H9 (cell line): ENCODE measurements around the gene CTDSPL2. TPM values are rescaled to one million over a fixed set of nuclear protein-coding genes. Genes with fewer than 3 reads are reported as not detected.

Experiments
- DNase-seq: peaks from one replicate; pipeline ENCODE4 v3.0.0-alpha.2; 2017
- H2AFZ ChIP-seq: one replicate; pipeline ENCODE4 v1.6.1; 2013; ENCODE audit warnings: mild to moderate bottlenecking, low read length, control low read depth, moderate library complexity
- H2AK5ac ChIP-seq: 2 replicates; pipeline ENCODE4 v1.6.1; 2013; ENCODE audit warnings: low read length, control low read depth, mixed read lengths; ENCODE audit not compliant: insufficient read length
- H2BK120ac ChIP-seq: one replicate; pipeline ENCODE4 v1.6.1; 2013; ENCODE audit warnings: low read depth, mild to moderate bottlenecking, low read length, control low read depth, inconsistent platforms; ENCODE audit not compliant: poor library complexity, severe bottlenecking
- H2BK12ac ChIP-seq: 2 replicates; pipeline ENCODE4 v1.6.1; 2013; ENCODE audit warnings: low read length, control low read depth, mixed read lengths, low read depth; ENCODE audit not compliant: insufficient read length
- H2BK15ac ChIP-seq: 2 replicates; pipeline ENCODE4 v1.6.1; 2013; ENCODE audit warnings: low read depth, low read length, control low read depth
- H2BK20ac ChIP-seq: one replicate; pipeline ENCODE4 v1.6.1; 2013; ENCODE audit warnings: low read depth, mild to moderate bottlenecking, low read length, control low read depth, inconsistent platforms; ENCODE audit not compliant: poor library complexity, severe bottlenecking
- H2BK5ac ChIP-seq: 2 replicates; pipeline ENCODE4 v1.6.1; 2013; ENCODE audit warnings: low read length, control low read depth, mixed read lengths; ENCODE audit not compliant: insufficient read length
- H3K14ac ChIP-seq: 2 replicates; pipeline ENCODE4 v1.6.1; 2013; ENCODE audit warnings: low read length, control low read depth; ENCODE audit not compliant: insufficient read depth
- H3K18ac ChIP-seq: 2 replicates; pipeline ENCODE4 v1.6.1; 2013; ENCODE audit warnings: low read depth, mild to moderate bottlenecking, mixed read lengths, low read length, control low read depth; ENCODE audit not compliant: insufficient read length
- H3K23ac ChIP-seq: 2 replicates; pipeline ENCODE4 v1.6.1; 2013; ENCODE audit warnings: low read length, control low read depth, mixed read lengths, low read depth; ENCODE audit not compliant: insufficient read length
- H3K23me2 ChIP-seq: 2 replicates; pipeline ENCODE4 v1.6.1; 2013; ENCODE audit warnings: low read depth, mild to moderate bottlenecking, mixed read lengths, low read length, control low read depth; ENCODE audit not compliant: insufficient read length, poor library complexity, severe bottlenecking
- H3K27ac ChIP-seq: 2 replicates; pipeline ENCODE4 v1.5.1; 2013; ENCODE audit warnings: low read length, control low read depth, mixed read lengths, low read depth; ENCODE audit not compliant: insufficient read length
- H3K27me3 ChIP-seq: 2 replicates; pipeline ENCODE4 v1.6.1; 2013; ENCODE audit warnings: low read length, control low read depth, inconsistent platforms; ENCODE audit not compliant: insufficient read depth
- H3K4ac ChIP-seq: 2 replicates; pipeline ENCODE4 v1.6.1; 2013; ENCODE audit warnings: low read depth, mild to moderate bottlenecking, control low read depth, inconsistent platforms, low read length, moderate library complexity
- H3K4me1 ChIP-seq: 2 replicates; pipeline ENCODE4 v1.6.1; 2013; ENCODE audit warnings: low read length, control low read depth, inconsistent platforms; ENCODE audit not compliant: insufficient read depth
- H3K4me2 ChIP-seq: 2 replicates; pipeline ENCODE4 v1.6.1; 2013; ENCODE audit warnings: low read length, control low read depth, mixed read lengths; ENCODE audit not compliant: insufficient read length, insufficient read depth
- H3K56ac ChIP-seq: 2 replicates; pipeline ENCODE4 v1.6.1; 2013; ENCODE audit warnings: low read depth, mild to moderate bottlenecking, mixed read lengths, low read length, control low read depth; ENCODE audit not compliant: insufficient read length
- H3K79me1 ChIP-seq: 2 replicates; pipeline ENCODE4 v1.6.1; 2013; ENCODE audit warnings: low read depth, mild to moderate bottlenecking, moderate library complexity, low read length, control low read depth, inconsistent platforms; ENCODE audit not compliant: insufficient read depth, poor library complexity, severe bottlenecking
- H3K79me2 ChIP-seq: 2 replicates; pipeline ENCODE4 v1.6.1; 2013; ENCODE audit warnings: low read length, control low read depth, inconsistent platforms; ENCODE audit not compliant: insufficient read depth
- H3K9ac ChIP-seq: 2 replicates; pipeline ENCODE4 v1.6.1; 2013; ENCODE audit warnings: low read length, control low read depth, mixed read lengths; ENCODE audit not compliant: insufficient read length; ENCODE audit errors: extremely low read depth
- H3K9me3 ChIP-seq: one replicate; pipeline ENCODE4 v1.6.1; 2013; ENCODE audit warnings: low read depth, low read length, inconsistent platforms; ENCODE audit not compliant: control insufficient read depth
- H3T11ph ChIP-seq: one replicate; pipeline ENCODE4 v1.6.1; 2013; ENCODE audit warnings: mild to moderate bottlenecking, low read length, control low read depth, inconsistent platforms
- H4K20me1 ChIP-seq: one replicate; pipeline ENCODE4 v1.6.1; 2013; ENCODE audit not compliant: control insufficient read depth, insufficient read length, insufficient read depth
- H4K5ac ChIP-seq: 2 replicates; pipeline ENCODE4 v1.6.1; 2013; ENCODE audit warnings: low read depth, mild to moderate bottlenecking, mixed read lengths, low read length, control low read depth; ENCODE audit not compliant: insufficient read length
- H4K8ac ChIP-seq: replicated peaks from 2 replicates; pipeline ENCODE4 v1.6.1; 2013; ENCODE audit warnings: low read length, control low read depth, mixed read lengths, low read depth; ENCODE audit not compliant: insufficient read length
- H4K91ac ChIP-seq: 2 replicates; pipeline ENCODE4 v1.6.1; 2013; ENCODE audit warnings: low read depth, mild to moderate bottlenecking, moderate library complexity, mixed read lengths, low read length, control low read depth; ENCODE audit not compliant: insufficient read length
- H3K27ac Mint-ChIP-seq, 3 experiments: 2 replicates in 2 of 3; 3 replicates in 1 of 3; pipeline ENCODE4 v1.8.0; 2020 to 2021; ENCODE audit warnings: mixed read lengths in 3 of 3, mild to moderate bottlenecking in 1 of 3, moderate library complexity in 1 of 3
- H3K27me3 Mint-ChIP-seq: 2 replicates; pipeline ENCODE4 v1.8.0; 2021; ENCODE audit warnings: low read depth, mild to moderate bottlenecking, moderate library complexity, mixed read lengths
- H3K36me3 Mint-ChIP-seq, 3 experiments: 2 replicates in 2 of 3; 3 replicates in 1 of 3; pipeline ENCODE4 v1.8.0; 2020 to 2021; ENCODE audit warnings: low read depth in 3 of 3, mixed read lengths in 3 of 3; ENCODE audit not compliant: insufficient read depth in 1 of 3
- H3K4me1 Mint-ChIP-seq, 2 experiments: 2 replicates each; pipeline ENCODE4 v1.8.0; 2020; ENCODE audit warnings: mixed read lengths in 2 of 2
- H3K4me3 Mint-ChIP-seq, 2 experiments: 2 replicates in 1 of 2; 3 replicates in 1 of 2; pipeline ENCODE4 v1.8.0; 2020 to 2021; ENCODE audit warnings: mild to moderate bottlenecking in 2 of 2, mixed read lengths in 2 of 2, moderate library complexity in 1 of 2
- H3K9me3 Mint-ChIP-seq, 2 experiments: 2 replicates in 1 of 2; 3 replicates in 1 of 2; pipeline ENCODE4 v1.8.0; 2020; ENCODE audit warnings: mild to moderate bottlenecking in 2 of 2, mixed read lengths in 2 of 2, moderate library complexity in 1 of 2
- WGBS: extraction: QIAGEN DNeasy Blood & Tissue Kit; methylation state at CpG from one replicate; pipeline ENCODE4 v1.1.7; 2013; ENCODE audit warnings: missing lambda C conversion rate, low lambda C conversion rate, mixed read lengths; ENCODE audit not compliant: insufficient read length; ENCODE audit errors: extremely low coverage; 5-methylcytosine and 5-hydroxymethylcytosine counted together
- total RNA-seq: library from RNA; stranded (reverse); gene quantifications from 2 replicates; pipeline ENCODE4 v1.2.1, GENCODE V29; 2021
- TF ChIP-seq, protein P1 (sequence below): fragments of 200-600 bp; sonication (generic); conservative IDR thresholded peaks from 3 replicates; pipeline ENCODE4 v1.8.0; 2021; ENCODE audit warnings: antibody characterized with exemption, mild to moderate bottlenecking

Gene CTDSPL2
- total RNA-seq, 1 experiment from 2014 or later, result 78.8 TPM

GRCh38 chr15:44519537-44519936 is 92.1 kb downstream of the CTDSPL2 start:
- no CpG with 5 or more reads among the region's 6 CpGs for WGBS
- Mint-ChIP-seq H3K27ac (no peak overlapping the region), H3K36me3 (peaks cover 11 to 69% (median 54%) of the 10 kb centered on the region in 3 experiments; a peak in 6 of 7 replicates), H3K4me1 (no peaks in the 10 kb centered on the region), H3K4me3 (no peak overlapping the region), H3K27me3 (no peaks in the 10 kb centered on the region), H3K9me3 (no peaks in the 10 kb centered on the region)
- Histone ChIP-seq H3K14ac (no peak overlapping the region), H3K79me1 (no peaks in the 10 kb centered on the region), H3K4ac (no peak overlapping the region), H2BK12ac (no peak overlapping the region), H3K23me2 (no peaks in the 10 kb centered on the region), H4K20me1 (no peaks in the 10 kb centered on the region), H2BK120ac (no peak overlapping the region), H2AK5ac (no peak overlapping the region), H3K18ac (no peak overlapping the region), H4K91ac (no peak overlapping the region), H3K9me3 (no peaks in the 10 kb centered on the region), H2BK15ac (no peak overlapping the region), H3K9ac (no peak overlapping the region), H3K23ac (no peak overlapping the region), H3K4me2 (no peak overlapping the region), H3K79me2 (no peaks in the 10 kb centered on the region), H2AFZ (no peak overlapping the region), H3K27me3 (no peaks in the 10 kb centered on the region), H3K4me1 (no peaks in the 10 kb centered on the region), H3K56ac (no peak overlapping the region), H2BK5ac (no peak overlapping the region), H3T11ph (no peak overlapping the region), H2BK20ac (no peak overlapping the region), H4K5ac (no peak overlapping the region), H3K27ac (no peak overlapping the region), H4K8ac (no peak overlapping the region)
- DNase-seq, result no peak
- TF ChIP-seq, protein P1, sequence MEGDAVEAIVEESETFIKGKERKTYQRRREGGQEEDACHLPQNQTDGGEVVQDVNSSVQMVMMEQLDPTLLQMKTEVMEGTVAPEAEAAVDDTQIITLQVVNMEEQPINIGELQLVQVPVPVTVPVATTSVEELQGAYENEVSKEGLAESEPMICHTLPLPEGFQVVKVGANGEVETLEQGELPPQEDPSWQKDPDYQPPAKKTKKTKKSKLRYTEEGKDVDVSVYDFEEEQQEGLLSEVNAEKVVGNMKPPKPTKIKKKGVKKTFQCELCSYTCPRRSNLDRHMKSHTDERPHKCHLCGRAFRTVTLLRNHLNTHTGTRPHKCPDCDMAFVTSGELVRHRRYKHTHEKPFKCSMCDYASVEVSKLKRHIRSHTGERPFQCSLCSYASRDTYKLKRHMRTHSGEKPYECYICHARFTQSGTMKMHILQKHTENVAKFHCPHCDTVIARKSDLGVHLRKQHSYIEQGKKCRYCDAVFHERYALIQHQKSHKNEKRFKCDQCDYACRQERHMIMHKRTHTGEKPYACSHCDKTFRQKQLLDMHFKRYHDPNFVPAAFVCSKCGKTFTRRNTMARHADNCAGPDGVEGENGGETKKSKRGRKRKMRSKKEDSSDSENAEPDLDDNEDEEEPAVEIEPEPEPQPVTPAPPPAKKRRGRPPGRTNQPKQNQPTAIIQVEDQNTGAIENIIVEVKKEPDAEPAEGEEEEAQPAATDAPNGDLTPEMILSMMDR, result no peak
